ENCODE data around the gene SFXN3. TPM values are rescaled to one million over a fixed set of nuclear protein-coding genes. Genes with fewer than 3 reads are reported as not detected.

SFXN3 gene
- total RNA-seq, 1 donor = 81.6 TPM

GRCh38 chr10:101066146-101066895 lies 35.3 kb downstream of the SFXN3 start:
- peak; percentile 72 for DNase-seq (ENCODE audit: low read depth)
- H3K4me3 ChIP-seq (ENCODE audit: low read depth, low read length) = peak overlapping the region; percentile 69
- peak; percentile 57 for TF ChIP-seq CTCF (IDR thresholded peaks at IDR 0.05; ENCODE audit: insufficient read depth, low read depth, low read length)

- H3K4me3 ChIP-seq (ENCODE audit: low read depth, low read length) = peak overlapping the region; percentile 69
- TF ChIP-seq CTCF (IDR thresholded peaks at IDR 0.05; ENCODE audit: insufficient read depth, low read depth, low read length) = no peak
- DNase-seq (ENCODE audit: low read depth) = no peak
Observed at GRCh38 chr10:101066896-101067355, 35.9 kb downstream of the SFXN3 start.

GRCh38 chr10:101067356-101068083 lies 36.5 kb downstream of the SFXN3 start:
- peak; percentile 83 for DNase-seq (ENCODE audit: low read depth)
- peak; percentile 81 for TF ChIP-seq CTCF (IDR thresholded peaks at IDR 0.05; ENCODE audit: insufficient read depth, low read depth, low read length)
- peak overlapping the region; percentile 69 for H3K4me3 ChIP-seq (ENCODE audit: low read depth, low read length)

- no peak for TF ChIP-seq CTCF (IDR thresholded peaks at IDR 0.05; ENCODE audit: insufficient read depth, low read depth, low read length)
- no peak for DNase-seq (ENCODE audit: low read depth)
- no peak overlapping the region for H3K4me3 ChIP-seq (ENCODE audit: low read depth, low read length)
Observed at GRCh38 chr10:101069441-101069840, 38.4 kb downstream of the SFXN3 start.

GRCh38 chr10:101070098-101070497 lies 39.1 kb downstream of the SFXN3 start:
- no peak for TF ChIP-seq CTCF (IDR thresholded peaks at IDR 0.05; ENCODE audit: insufficient read depth, low read depth, low read length)
- no peak overlapping the region for H3K4me3 ChIP-seq (ENCODE audit: low read depth, low read length)
- DNase-seq (ENCODE audit: low read depth) = no peak

- no peak for TF ChIP-seq CTCF (IDR thresholded peaks at IDR 0.05; ENCODE audit: insufficient read depth, low read depth, low read length)
- no peak overlapping the region for H3K4me3 ChIP-seq (ENCODE audit: low read depth, low read length)
- DNase-seq (ENCODE audit: low read depth) = no peak
Observed at GRCh38 chr10:101071267-101071884, 40.3 kb downstream of the SFXN3 start.
